GM12878 (cell line): Measurements from ENCODE around the gene CYP26B1. TPM values are rescaled to one million over a fixed set of nuclear protein-coding genes. Genes with fewer than 3 reads are reported as not detected.

Experiments used
- ATAC-seq: fragments of 200-7000 bp; cut with Tn5 transposase; 3 replicates; pipeline ENCODE4 v1.9.1; 2020; ENCODE audit warnings: mild to moderate bottlenecking, moderate library complexity
- BruUV-seq: library from RNA; stranded (reverse); fragments of 400-500 nt; replicated peaks from 2 replicates; lab custom pipeline; 2021; lab: Mats Ljungman, UMichigan
- CTCF ChIA-PET: fragments of 300-600 bp; sonication (Branson Sonifier 250); formaldehyde crosslinking; extraction: SDS; loops from one replicate; lab custom pipeline; 2021; ENCODE audit warnings: inconsistent platforms; lab: Yijun Ruan, JAX
- POLR2A ChIA-PET: fragments of 350-600 bp; formaldehyde crosslinking; extraction: SDS; loops from one replicate; lab custom pipeline; 2021; ENCODE audit warnings: inconsistent platforms; lab: Charles Lee
- RAD21 ChIA-PET: fragments of 300-600 bp; sonication (Branson Sonifier 250); formaldehyde crosslinking; loops from one replicate; lab custom pipeline; 2023; ENCODE audit warnings: antibody characterized with exemption; ENCODE audit not compliant: unreplicated experiment; lab: Charles Lee
- SMC1A ChIA-PET: fragments of 300-600 bp; sonication (Branson Sonifier 250); formaldehyde crosslinking; loops from one replicate; lab custom pipeline; 2023; ENCODE audit not compliant: unreplicated experiment, uncharacterized antibody; lab: Charles Lee
- DNase-seq: peaks from one replicate; pipeline ENCODE4 v3.0.0-alpha.2; 2011; ENCODE audit warnings: low read depth, low spot score
- FAIRE-seq: peaks from 3 replicates; lab custom pipeline; 2011; peaks lifted over from hg19 to GRCh38; lab: Jason Lieb, UNC
- H2AFZ ChIP-seq: 2 replicates; pipeline ENCODE4 v1.6.0; 2011; ENCODE audit warnings: low read depth, low read length, control low read depth; ENCODE audit not compliant: control insufficient read depth
- H3K27ac ChIP-seq: 2 replicates; pipeline ENCODE4 v1.5.1; 2011; ENCODE audit warnings: control low read depth; ENCODE audit not compliant: control insufficient read depth, insufficient read depth
- H3K27me3 ChIP-seq, 2 experiments: replicated peaks in 1 of 2; 2 replicates each; pipeline versions ENCODE4 v1.6.0 to v1.6.1; 2011; ENCODE audit warnings: low read length in 1 of 2; ENCODE audit not compliant: control insufficient read depth in 2 of 2, insufficient read depth in 2 of 2
- H3K36me3 ChIP-seq, 2 experiments: 2 replicates each; pipeline ENCODE4 v1.5.1; 2011; ENCODE audit warnings: low read length in 1 of 2; ENCODE audit not compliant: control insufficient read depth in 2 of 2, insufficient read depth in 2 of 2
- H3K4me1 ChIP-seq: 2 replicates; pipeline ENCODE4 v1.6.1; 2011; ENCODE audit warnings: mild to moderate bottlenecking, low read length, moderate library complexity, mixed read lengths; ENCODE audit not compliant: control insufficient read depth, insufficient read depth
- H3K4me2 ChIP-seq: 2 replicates; pipeline ENCODE4 v1.6.0; 2011; ENCODE audit warnings: control low read depth; ENCODE audit not compliant: control insufficient read depth, insufficient read depth
- H3K4me3 ChIP-seq: fragments of 200-600 bp; sonication (generic); 2 replicates; pipeline ENCODE4 v1.5.1; 2016
- H3K79me2 ChIP-seq: 2 replicates; pipeline ENCODE4 v1.6.0; 2011; ENCODE audit warnings: low read length; ENCODE audit not compliant: control insufficient read depth, insufficient read depth
- H3K9ac ChIP-seq: 2 replicates; pipeline ENCODE4 v1.8.0; 2011; ENCODE audit warnings: low read length, control low read depth, mixed read lengths; ENCODE audit not compliant: control insufficient read depth, insufficient read depth
- H3K9me3 ChIP-seq: replicated peaks from 3 replicates; pipeline ENCODE4 v1.5.1; 2011; ENCODE audit warnings: mild to moderate bottlenecking, low read length; ENCODE audit not compliant: control insufficient read depth, insufficient read depth
- H4K20me1 ChIP-seq: 2 replicates; pipeline ENCODE4 v1.6.0; 2011; ENCODE audit not compliant: control insufficient read depth, insufficient read depth
- MEF2B ChIP-seq: fragments of 450-650 bp; IDR thresholded peaks from 2 replicates; pipeline ENCODE4 v1.6.1; 2018; ENCODE audit warnings: mild to moderate bottlenecking, moderate library complexity; ENCODE audit not compliant: partially characterized antibody, poor library complexity, severe bottlenecking
- PAX8 ChIP-seq: fragments of 450-650 bp; IDR thresholded peaks from 2 replicates; pipeline ENCODE4 v1.6.1; 2017; ENCODE audit warnings: mild to moderate bottlenecking, moderate library complexity
- POU2F2 ChIP-seq: IDR thresholded peaks from 3 replicates; pipeline ENCODE4 v1.6.1; 2011; ENCODE audit warnings: low read depth, mild to moderate bottlenecking, low read length, borderline replicate concordance
- RAD21 ChIP-seq: IDR thresholded peaks from 2 replicates; pipeline ENCODE4 v1.6.1; 2011; ENCODE audit warnings: mild to moderate bottlenecking, low read depth, low read length, moderate library complexity; ENCODE audit not compliant: insufficient read depth
- SMARCA5 ChIP-seq: fragments of 450-650 bp; IDR thresholded peaks from 2 replicates; pipeline ENCODE4 v1.6.1; 2017; ENCODE audit warnings: mild to moderate bottlenecking
- WGBS: methylation state at CpG from one replicate; pipeline ENCODE4 v1.1.6; 2016; ENCODE audit warnings: low lambda C conversion rate; ENCODE audit not compliant: insufficient replicate concordance, insufficient coverage; ENCODE audit errors: missing lambda C conversion rate; 5-methylcytosine and 5-hydroxymethylcytosine counted together
- in situ Hi-C: fragments of 300-500 bp; cut with MboI; formaldehyde crosslinking; loops from 9 replicates; pipeline ENCODE4 v1.14.3; 2018; ENCODE audit warnings: mixed read lengths
- intact Hi-C: fragments of 100-400 bp; cut with micrococcal nuclease; formaldehyde crosslinking; loops from one replicate; pipeline ENCODE4 v1.14.2; 2022; ENCODE audit not compliant: unreplicated experiment
- polyA plus RNA-seq, 11 experiments: library from polyadenylated mRNA; depleted of rRNA in 4 of 11; unstranded in 6 of 11; stranded (reverse) in 5 of 11; fragments of >200 nt; fragmentation: Nextera tagmentation in 4 of 11; fragmentation: Illumina TruSeq in 1 of 11; extraction: Ambion mirVana in 4 of 11; extraction: Trizol in 1 of 11; gene quantifications; 1 replicate in 1 of 11; 2 replicates in 10 of 11; pipeline versions ENCODE4 v1.2.1 to v1.2.3, GENCODE V29; 2011 to 2016; ENCODE audit warnings: inconsistent platforms in 2 of 11, missing spikeins in 2 of 11, low read depth in 1 of 11
- total RNA-seq, 4 experiments: library from RNA; depleted of rRNA in 3 of 4; stranded (reverse); fragments of >200 nt in 3 of 4; fragmentation: Illumina TruSeq in 1 of 4; extraction: Trizol in 1 of 4; gene quantifications; 2 replicates each; pipeline versions ENCODE4 v1.2.1 to v1.2.3, GENCODE V29; 2013 to 2021
- TF ChIP-seq, protein P1 (sequence below): IDR thresholded peaks from 2 replicates; pipeline ENCODE4 v1.6.1; 2011; ENCODE audit warnings: mild to moderate bottlenecking, low read depth, low read length, moderate library complexity; ENCODE audit not compliant: insufficient replicate concordance

The CYP26B1 gene
- total and polyA plus RNA-seq, 10 of the 15 experiments (the other 5 are each of a cell fraction or from before 2014, with no cell fraction given), result not detected

DNA sequence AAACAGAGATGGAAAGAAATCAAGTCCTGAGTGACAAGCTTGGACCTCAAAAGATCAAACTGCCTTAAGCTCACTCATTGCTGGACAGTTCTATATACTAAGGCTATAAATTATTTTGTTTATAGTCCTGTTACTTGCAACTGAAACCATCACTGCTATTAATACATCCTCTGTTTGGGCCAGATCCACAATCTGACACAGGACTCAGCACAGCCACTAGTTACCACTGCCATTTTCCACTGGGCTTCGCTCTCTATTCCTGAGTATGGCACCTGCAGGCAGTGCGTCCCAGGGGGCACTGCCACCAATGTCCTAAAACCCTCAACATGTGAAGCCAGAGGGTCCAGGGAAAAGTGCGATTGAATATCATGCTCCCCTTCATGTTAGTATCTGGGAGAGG lies 52.3 kb downstream of the CYP26B1 start (continued):
- TF ChIP-seq, protein P1, sequence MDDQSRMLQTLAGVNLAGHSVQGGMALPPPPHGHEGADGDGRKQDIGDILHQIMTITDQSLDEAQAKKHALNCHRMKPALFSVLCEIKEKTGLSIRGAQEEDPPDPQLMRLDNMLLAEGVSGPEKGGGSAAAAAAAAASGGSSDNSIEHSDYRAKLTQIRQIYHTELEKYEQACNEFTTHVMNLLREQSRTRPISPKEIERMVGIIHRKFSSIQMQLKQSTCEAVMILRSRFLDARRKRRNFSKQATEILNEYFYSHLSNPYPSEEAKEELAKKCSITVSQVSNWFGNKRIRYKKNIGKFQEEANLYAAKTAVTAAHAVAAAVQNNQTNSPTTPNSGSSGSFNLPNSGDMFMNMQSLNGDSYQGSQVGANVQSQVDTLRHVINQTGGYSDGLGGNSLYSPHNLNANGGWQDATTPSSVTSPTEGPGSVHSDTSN, result no peak
- TF ChIP-seq POU2F2, result no peak
- no peak for TF ChIP-seq MEF2B

DNA sequence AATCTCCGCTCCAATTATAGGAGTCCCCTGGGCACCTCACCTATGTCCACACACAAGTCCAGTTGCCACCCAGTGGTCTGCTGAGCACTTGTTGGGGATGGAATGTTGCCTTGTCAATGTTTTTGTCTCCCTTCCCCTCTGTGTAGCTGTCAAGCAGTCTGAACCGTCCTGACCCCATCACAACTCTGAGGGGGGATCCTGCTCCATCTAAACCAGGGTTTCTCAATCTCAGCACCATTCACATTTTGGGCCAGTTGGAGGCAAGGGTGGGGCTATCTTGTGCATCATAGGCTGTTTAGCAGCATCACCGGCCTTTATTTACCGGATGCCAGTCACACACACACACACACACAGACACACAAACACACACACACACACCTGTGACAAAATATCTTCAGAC lies 53.0 kb downstream of the CYP26B1 start:
- ATAC-seq (no peak), DNase-seq (no peak), FAIRE-seq (no peak)
- Histone ChIP-seq H3K27me3 (0 out of 4 replicates have a peak, but pooled peaks cover 0 to 1% of the 10 kb centered on the region in 2 experiments), H3K27ac (no peak overlapping the region), H3K9ac (no peak overlapping the region), H2AFZ (no peak overlapping the region), H3K4me2 (no peak overlapping the region), H3K36me3 (no peaks in the 10 kb centered on the region), H3K9me3 (no peaks in the 10 kb centered on the region), H3K4me1 (no peaks in the 10 kb centered on the region), H3K4me3 (no peak overlapping the region), H4K20me1 (no peaks in the 10 kb centered on the region), H3K79me2 (no peaks in the 10 kb centered on the region)
- ChIA-PET SMC1A (no interaction called here), CTCF (no interaction called here), RAD21 (no interaction called here), POLR2A (no interaction called here)
- WGBS, result 90% methylated on average over 3 of the region's 4 CpGs
- intact Hi-C loops, result no loop called here
- in situ Hi-C loops, result no loop called here
- no peak for TF ChIP-seq PAX8
- no peak for TF ChIP-seq SMARCA5
- TF ChIP-seq, protein P1, result no peak
- no peak for TF ChIP-seq RAD21
- BruUV-seq, result no TSS peak
